HG03469 (cell line): ENCODE data around the gene OGG1.

Experiments used
- ATAC-seq: cut with Tn5 transposase; IDR thresholded peaks from one replicate; pipeline ENCODE4 v1.9.1; 2021; ENCODE audit warnings: mild to moderate bottlenecking, moderate library complexity, moderate number of reproducible peaks; ENCODE audit not compliant: unreplicated experiment

OGG1 gene

GRCh38 chr3:9749645-9750555 is at the start of gene OGG1:
OGG1 (plus strand) TSS chr3:9749952; CDS start chr3:9750287, 335 bp downstream.
- ATAC-seq = peak; percentile 69

- no peak for ATAC-seq
These were observed 49.2 kb upstream of the OGG1 start for GRCh38 chr3:9700536-9700935.

GRCh38 chr3:9701006-9701405 is 48.7 kb upstream of the OGG1 start:
- ATAC-seq = no peak

GRCh38 chr3:9701711-9702110 is 48.0 kb upstream of the OGG1 start:
- no peak for ATAC-seq

- ATAC-seq = no peak
These were observed 46.5 kb upstream of the OGG1 start for GRCh38 chr3:9703240-9703639.

- no peak for ATAC-seq
These were observed 45.9 kb upstream of the OGG1 start, which contains the start of gene CPNE9 for GRCh38 chr3:9703736-9704346. CPNE9 (plus strand) TSS chr3:9703833; CDS start chr3:9703997, 164 bp downstream.

- no peak for ATAC-seq
These were observed 45.1 kb upstream of the OGG1 start for GRCh38 chr3:9704347-9705322.

GRCh38 chr3:9710174-9710739 is 39.5 kb upstream of the OGG1 start:
- no peak for ATAC-seq

GRCh38 chr3:9712415-9712814 is 37.3 kb upstream of the OGG1 start:
- ATAC-seq = no peak

GRCh38 chr3:9713142-9713541 is 36.6 kb upstream of the OGG1 start:
- ATAC-seq = no peak

GRCh38 chr3:9715136-9715535 is 34.6 kb upstream of the OGG1 start:
- ATAC-seq = no peak

GRCh38 chr3:9715764-9716437 is 33.9 kb upstream of the OGG1 start:
- no peak for ATAC-seq

GRCh38 chr3:9716801-9717555 is 32.8 kb upstream of the OGG1 start:
- ATAC-seq = no peak

GRCh38 chr3:9717563-9717962 is 32.2 kb upstream of the OGG1 start:
- ATAC-seq = no peak

GRCh38 chr3:9718118-9718517 is 31.6 kb upstream of the OGG1 start:
- ATAC-seq = no peak

- no peak for ATAC-seq
These were observed 28.6 kb upstream of the OGG1 start for GRCh38 chr3:9721015-9721699.

GRCh38 chr3:9721700-9722060 is 28.1 kb upstream of the OGG1 start:
- no peak for ATAC-seq

GRCh38 chr3:9725775-9726515 is 23.8 kb upstream of the OGG1 start:
- no peak for ATAC-seq
